GM21447 (cell line): ENCODE measurements around the gene PLOD2.

Experiments used
- ATAC-seq: cut with Tn5 transposase; IDR thresholded peaks from one replicate; pipeline ENCODE4 v1.9.1; 2021; ENCODE audit not compliant: unreplicated experiment

Gene PLOD2

GRCh38 chr3:146166826-146167225 lies 5.8 kb upstream of the PLOD2 start:
- ATAC-seq = no peak

- ATAC-seq = no peak
These were observed 5.4 kb upstream of the PLOD2 start for GRCh38 chr3:146166415-146166821.

GRCh38 chr3:146165877-146166276 lies 4.9 kb upstream of the PLOD2 start:
- no peak for ATAC-seq

GRCh38 chr3:146164971-146165769 lies 4.2 kb upstream of the PLOD2 start:
- ATAC-seq = no peak

GRCh38 chr3:146164506-146164905 lies 3.5 kb upstream of the PLOD2 start:
- no peak for ATAC-seq

GRCh38 chr3:146164071-146164470 lies 3.1 kb upstream of the PLOD2 start:
- ATAC-seq = no peak

GRCh38 chr3:146163584-146163983 lies 2.6 kb upstream of the PLOD2 start:
- ATAC-seq = no peak

- no peak for ATAC-seq
These were observed 1.6 kb upstream of the PLOD2 start for GRCh38 chr3:146162561-146162960.

GRCh38 chr3:146161663-146162002 lies 649 bp upstream of the PLOD2 start:
- no peak for ATAC-seq

- peak; percentile 37 for ATAC-seq
These were observed 542 bp downstream of the PLOD2 start for GRCh38 chr3:146160321-146160963.

GRCh38 chr3:146159616-146160320 lies 1.2 kb downstream of the PLOD2 start:
- no peak for ATAC-seq

- ATAC-seq = no peak
These were observed 1.9 kb downstream of the PLOD2 start for GRCh38 chr3:146159037-146159436.

GRCh38 chr3:146157325-146158060 lies 3.5 kb downstream of the PLOD2 start:
- no peak for ATAC-seq

GRCh38 chr3:146156666-146157314 lies 4.2 kb downstream of the PLOD2 start:
- ATAC-seq = no peak

GRCh38 chr3:146156095-146156494 lies 4.9 kb downstream of the PLOD2 start:
- ATAC-seq = no peak

GRCh38 chr3:146154995-146155394 lies 6.0 kb downstream of the PLOD2 start:
- ATAC-seq = no peak

GRCh38 chr3:146154316-146154715 lies 6.7 kb downstream of the PLOD2 start:
- ATAC-seq = no peak

- no peak for ATAC-seq
These were observed 7.6 kb downstream of the PLOD2 start for GRCh38 chr3:146153429-146153828.

GRCh38 chr3:146152834-146153233 lies 8.2 kb downstream of the PLOD2 start:
- ATAC-seq = no peak

- ATAC-seq = no peak
These were observed 12.5 kb downstream of the PLOD2 start for GRCh38 chr3:146148468-146148931.

- ATAC-seq = no peak
These were observed 15.3 kb downstream of the PLOD2 start for GRCh38 chr3:146145642-146146041.
